ENCODE measurements around the gene AZU1.
"Not testable (repeated sequence)": the region's sequence is repeated elsewhere in the genome, so short reads cannot be mapped to it uniquely, and the experiment has no call there.

Gene AZU1

DNA sequence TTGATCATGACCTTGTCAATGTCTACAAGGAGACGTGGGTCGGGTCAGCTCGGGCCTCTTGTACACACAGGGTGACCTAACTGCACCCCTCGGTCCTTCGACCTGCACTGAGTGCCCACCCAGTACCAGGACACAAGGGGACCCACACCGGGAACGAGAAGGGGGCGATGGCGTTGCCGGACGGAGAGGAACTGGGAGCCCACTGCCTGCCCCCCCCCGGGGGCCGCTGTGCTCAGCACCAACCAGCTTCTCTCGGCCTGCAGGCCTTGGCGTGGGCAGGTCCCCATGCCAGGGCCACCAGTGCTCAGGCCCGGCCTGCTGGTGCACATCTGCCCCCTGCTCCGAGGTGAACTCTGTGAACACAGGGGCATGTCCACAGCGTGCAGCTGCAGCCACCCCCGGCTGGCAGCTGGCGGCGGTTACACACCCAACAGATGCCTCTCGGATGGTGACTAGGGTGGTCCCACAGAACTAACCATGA is 46.0 kb downstream of the AZU1 start:
- no peak for DNase-seq (ENCODE audit: low spot score)

DNA sequence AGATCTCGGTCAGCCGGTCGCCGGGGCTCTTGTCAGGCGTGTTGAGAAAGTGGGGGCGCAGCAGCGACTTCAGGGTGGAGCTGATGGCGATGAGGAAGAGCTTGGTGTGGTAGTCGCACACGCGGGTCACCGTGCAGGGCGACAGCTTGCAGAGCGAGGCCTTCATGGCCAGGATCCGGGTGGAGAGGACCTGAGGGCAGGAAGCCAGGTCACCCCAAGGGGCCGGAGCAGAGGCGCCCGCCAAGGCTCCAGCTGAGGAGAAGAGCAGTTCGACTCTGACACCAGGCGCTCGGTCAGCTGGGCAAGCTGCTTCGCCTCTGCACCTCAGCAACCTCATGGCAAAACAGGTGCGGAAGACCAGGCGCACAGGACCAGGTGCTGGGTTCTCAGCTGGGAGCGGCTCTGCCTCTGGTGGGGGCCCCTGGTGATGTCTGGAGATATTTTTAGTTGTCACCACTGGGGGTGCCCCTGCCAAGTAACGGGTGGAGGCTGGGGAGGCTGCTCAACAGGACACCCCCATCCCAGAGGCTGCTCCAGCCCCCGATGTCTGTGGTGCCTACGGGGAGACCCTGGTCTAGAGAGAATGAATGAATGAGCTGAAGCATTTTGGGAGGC is 47.7 kb downstream of the AZU1 start:
- no peak for DNase-seq (ENCODE audit: low spot score)

DNA sequence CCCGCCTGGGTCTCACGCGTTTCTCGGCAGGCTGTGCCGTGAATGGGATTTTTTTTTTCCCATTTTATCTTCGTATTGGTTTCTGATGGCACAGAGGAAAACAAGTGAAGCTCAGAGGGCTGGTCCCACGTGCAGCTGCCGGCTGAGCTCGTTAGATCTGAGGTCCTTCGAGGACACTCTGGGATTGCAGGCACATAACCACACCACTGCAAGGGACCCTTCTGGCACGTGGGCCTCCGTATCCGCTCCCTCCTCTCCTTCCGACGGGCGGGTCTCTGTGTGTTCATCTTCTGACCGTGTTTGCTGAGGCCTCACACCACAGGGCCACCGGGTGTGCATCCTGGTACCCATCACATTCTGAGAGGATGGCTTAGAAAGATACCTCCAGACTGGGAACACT is 48.5 kb downstream of the AZU1 start:
- no peak for DNase-seq (ENCODE audit: low spot score)

DNA sequence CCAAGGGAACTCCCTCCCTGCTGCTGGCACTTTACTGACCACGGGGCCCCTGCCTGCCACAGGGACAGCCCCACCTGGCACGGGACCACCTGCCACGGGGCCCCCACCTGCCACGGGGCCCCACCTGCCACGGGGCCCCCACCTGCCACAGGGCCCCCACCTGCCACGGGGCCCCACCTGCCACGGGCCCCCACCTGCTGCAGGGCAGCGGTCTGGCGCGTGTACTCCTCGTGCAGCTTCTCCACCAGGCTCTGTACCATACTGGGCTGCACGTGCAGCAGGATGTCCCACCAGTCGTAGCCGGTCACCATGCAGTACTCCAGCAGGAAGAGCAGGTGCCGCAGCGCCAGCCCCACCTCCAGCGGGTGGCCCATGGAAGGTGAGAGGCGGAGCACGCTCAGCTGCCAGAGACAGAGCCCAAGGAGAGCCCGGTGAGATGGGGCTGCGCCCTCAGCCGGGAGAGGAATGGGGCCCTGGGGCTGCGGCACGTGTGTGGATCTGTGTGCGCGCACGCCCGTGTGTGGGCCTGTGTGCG is 49.2 kb downstream of the AZU1 start:
- DNase-seq (ENCODE audit: low spot score), result no peak

DNA sequence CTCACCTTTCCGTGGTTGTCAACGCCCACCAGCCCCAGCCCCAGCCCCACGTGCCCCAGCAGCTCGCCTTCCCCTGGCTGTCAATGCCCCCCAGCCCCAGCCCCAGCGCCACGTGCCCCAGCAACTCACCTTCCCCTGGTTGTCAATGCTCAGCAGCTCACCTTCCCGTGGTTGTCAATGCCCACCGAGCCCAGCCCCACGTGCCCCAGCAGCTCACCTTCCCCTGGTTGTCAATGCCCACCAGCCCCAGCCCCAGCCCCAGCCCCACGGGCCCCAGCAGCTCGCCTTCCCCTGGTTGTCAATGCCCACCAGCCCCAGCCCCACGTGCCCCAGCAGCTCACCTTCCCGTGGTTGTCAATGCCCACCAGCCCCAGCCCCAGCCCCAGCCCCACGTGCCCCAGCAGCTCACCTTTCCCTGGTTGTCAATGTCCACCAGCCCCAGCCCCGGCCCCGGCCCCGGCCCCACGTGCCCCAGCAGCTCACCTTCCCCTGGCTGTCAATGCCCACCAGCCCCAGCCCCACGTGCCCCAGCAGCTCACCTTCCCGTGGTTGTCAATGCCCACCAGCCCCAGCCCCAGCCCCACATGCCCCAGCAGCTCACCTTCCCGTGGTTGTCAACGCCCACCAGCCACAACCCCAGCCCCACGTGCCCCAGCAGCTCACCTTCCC is 50.5 kb downstream of the AZU1 start:
- not testable (repeated sequence) for DNase-seq (ENCODE audit: low spot score)

DNA sequence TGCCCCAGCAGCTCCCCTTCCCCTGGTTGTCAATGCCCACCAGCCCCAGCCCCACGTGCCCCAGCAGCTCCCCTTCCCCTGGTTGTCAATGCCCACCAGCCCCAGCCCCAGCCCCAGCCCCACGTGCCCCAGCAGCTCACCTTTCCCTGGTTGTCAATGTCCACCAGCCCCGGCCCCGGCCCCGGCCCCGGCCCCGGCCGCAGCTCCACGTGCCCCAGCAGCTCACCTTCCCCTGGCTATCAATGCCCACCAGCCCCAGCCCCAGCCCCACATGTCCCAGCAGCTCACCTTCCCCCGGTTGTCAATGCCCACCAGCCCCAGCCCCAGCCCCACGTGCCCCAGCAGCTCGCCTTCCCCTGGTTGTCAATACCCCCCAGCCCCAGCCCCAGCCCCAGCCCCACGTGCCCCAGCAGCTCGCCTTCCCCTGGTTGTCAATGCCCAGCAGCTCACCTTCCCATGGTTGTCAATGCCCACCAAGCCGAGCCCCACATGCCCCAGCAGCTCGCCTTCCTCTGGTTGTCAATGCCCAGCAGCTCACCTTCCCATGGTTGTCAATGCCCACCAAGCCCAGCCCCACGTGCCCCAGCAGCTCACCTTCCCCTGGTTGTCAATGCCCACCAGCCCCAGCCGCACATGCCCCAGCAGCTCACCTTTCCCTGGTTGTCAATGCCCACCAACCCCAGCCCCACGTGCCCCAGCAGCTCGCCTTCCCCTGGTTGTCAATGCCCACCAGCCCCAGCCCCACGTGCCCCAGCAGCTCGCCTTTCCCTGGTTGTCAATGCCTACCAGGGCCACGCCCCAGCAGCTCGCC is 51.3 kb downstream of the AZU1 start:
- not testable (repeated sequence) for DNase-seq (ENCODE audit: low spot score)

DNA sequence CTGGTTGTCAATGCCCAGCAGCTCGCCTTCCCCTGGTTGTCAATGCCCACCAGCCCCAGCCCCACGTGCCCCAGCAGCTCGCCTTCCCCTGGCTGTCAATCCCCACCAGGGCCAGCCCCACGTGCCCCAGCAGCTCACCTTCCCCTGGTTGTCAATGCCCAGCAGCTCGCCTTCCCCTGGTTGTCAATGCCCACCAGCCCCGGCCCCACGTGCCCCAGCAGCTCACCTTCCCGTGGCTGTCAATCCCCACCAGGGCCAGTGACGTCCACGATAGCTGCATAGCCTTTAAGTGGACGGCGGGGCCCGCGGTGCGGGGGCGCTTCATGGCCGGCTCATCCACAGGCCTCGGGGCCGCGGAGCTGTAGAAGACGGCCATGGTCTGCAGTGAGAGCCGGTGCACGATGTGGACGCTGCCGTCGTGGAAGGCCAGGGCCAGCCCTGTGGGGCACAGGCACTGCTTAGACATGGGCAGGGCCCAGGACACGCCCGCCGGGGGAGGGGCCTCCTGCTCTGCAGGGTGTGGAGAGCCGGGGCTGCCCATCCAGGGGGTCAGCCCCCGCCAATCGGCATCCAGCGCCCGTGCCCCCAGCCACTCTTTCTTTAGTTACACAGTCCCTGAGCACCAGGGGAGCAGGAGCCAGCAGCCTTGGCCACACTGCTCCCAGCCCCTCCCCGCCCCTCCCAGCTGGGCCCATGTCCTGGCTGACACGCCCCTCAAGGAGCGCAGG is 52.2 kb downstream of the AZU1 start:
- no peak for DNase-seq (ENCODE audit: low spot score)

All from putamen (tissue), 1 donor.